NCI-H1417 treated with DMSO at 0.1 percent for 48 hours (cell line): Measurements from ENCODE around the gene UBL4A.

Source experiments
- DNase-seq: peaks from one replicate; lab custom pipeline; 2025; lab: John Stamatoyannopoulos, UW

UBL4A gene

DNA sequence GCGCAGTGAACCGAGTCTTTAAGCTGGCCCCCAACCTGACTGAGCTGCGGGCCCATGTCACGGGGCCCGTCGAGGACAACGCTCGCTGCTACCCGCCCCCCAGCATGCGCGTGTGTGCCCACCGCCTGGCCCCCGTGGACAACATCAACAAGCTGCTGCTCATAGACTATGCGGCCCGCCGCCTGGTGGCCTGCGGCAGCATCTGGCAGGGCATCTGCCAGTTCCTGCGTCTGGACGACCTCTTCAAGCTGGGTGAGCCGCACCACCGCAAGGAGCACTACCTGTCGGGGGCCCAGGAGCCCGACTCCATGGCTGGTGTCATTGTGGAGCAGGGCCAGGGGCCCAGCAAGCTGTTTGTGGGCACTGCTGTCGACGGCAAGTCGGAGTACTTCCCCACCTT is 26.1 kb downstream of the UBL4A start:
- DNase-seq, result no peak

DNA sequence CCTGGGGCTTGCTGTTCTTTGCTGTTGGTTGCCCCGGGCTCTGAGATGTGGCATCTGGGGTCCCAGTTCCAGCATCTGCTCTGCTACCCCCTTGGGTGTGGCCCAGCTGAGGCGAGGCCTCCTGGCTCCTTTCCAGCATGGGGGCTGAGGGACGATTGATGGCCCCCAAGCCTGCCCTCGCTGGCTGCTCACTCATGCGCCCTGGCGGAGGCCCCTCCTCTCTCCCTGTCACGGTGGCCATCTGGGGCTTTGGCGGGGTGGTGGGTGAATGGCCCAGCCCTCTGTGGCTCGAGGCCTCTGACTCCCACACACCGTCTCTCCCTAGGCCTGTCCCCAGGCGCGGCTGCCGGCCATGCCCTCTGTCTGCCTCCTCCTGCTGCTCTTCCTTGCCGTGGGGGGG is 26.6 kb downstream of the UBL4A start:
- no peak for DNase-seq

DNA sequence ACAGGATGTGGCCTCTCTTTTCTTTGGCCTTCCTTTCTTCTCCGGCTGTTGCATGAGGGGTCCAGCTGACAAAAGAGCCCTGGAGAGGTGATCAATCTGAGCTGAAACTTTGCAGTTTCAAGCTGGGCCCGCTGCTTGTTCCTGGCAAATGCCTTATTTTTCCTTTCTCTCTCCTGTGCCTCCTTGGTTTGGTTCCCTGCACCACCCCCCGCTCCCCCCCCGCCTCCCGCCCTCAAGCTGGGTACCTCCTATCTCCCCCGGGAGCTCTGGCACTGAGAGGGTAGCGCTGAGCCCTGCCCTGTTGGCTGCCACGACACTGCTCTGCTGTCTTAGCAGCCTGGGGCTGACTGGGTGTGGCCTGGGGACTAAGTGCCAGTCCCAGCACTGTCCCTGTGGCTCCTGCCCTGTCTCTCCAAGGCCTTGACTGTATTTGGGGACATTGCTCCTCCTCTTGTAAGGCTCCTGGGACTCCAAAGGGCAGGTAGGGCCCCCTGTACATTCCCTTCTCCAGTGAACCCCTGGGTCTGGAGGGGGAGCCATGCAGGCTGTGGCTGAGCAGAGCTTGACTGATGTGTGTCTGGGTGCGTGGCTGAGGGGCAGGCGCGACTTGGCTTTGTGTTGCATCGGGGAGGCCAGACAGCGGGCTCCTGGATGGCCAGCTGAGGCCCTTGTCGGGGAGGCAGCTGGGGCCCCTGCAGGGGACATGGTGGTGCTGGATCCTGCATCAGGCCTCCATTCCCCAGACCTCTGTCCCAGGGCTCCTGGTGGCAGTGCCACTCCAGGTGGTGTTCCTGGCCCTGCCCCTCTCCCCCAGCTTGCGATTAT is 27.2 kb downstream of the UBL4A start:
- DNase-seq, result no peak

DNA sequence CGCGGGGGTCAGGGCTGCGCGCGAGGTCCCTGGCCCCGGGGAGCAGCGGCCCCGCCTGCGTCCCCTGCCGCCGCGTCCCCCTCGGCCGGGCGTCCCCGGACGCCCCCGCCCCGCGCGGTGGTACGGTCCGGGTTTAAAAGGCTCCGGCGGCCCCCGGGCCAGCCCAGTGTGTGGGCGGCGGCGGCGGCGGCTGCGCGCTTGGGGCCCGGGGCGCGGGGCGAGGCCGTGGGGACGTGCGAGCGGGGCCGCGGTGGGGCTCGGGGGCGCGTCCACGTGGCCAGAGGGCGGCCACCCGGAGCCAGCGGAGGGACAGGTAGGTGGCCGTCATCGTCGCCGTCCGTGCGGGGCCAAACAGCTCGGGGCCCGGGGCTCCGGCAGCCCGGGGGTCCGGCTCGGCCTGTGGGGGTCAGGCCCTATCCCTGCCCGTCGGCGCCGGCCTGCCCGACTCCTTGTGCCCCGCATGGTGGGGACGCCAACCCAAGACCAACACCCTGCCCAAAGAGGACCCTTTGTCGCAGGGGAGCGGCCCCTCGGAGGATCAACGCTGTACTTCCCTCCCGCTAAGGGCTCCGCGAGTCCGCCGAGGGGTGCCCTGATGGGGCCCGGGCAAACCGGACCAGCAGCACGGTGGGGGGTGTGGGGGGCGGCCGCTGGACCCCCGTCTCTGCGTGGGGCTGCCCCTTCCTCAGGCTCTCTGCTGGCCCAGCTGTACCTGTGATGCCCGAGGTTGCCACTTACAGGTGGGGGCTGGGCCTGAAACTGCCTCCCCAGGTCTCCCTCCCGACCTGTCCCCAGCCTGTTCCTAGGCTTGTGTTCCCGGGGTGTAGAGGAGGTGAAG is 28.1 kb downstream of the UBL4A start, which contains the start of gene PLXNA3:
PLXNA3 (plus strand) TSS at position 166 of the 838 bp plus-strand sequence. CDS start 1,903 bp downstream, outside the sequence.
- DNase-seq, result no peak

DNA sequence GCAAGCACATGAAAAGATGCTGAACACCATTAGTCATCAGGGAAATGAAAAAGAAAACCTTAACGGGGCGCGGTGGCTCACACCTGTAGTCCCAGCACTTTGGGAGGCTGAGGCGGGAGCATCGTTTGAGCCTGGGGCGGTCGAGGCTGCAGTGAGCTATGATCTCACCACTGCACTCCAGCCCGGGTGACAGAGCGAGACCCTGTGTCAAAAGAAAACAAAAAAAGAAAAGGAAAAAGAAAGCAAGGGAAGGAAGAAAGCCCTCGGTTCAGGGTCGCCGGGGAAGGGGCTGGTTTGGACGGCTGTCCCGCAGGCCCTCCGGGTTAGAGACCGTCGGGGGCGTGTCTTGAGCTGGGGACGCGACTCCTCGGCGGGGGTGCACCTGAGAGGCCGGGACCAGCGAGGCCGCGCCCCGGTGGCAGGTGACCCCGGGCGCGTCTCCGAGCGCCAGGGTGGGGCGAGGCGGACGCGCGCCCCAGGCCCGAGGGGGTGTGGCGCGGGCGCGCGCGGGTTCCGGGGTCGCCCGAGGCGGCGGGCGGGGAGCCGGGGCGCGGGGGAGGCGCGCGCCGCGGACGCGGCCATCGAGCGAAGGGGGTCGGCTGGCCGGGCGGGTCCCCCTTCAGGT is 28.8 kb downstream of the UBL4A start:
- no peak for DNase-seq

DNA sequence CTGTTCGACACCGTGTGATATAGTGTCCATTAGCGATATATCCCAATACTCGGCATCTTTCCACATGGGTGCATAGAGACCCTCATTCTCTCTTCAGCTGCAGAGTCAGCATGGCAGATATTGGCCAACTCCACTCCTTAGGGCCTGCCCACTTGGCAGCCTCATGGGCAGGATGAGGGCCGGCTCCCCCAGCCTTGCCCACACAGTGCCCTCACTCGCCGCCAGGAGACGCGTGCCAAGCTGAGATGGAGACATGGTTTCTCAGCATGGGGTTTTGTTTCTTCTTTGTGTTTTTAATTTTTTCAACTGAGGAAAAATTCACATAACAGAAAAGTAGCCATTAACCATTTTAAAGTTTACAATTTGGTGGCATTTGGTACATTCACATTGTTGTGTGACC is 33.6 kb downstream of the UBL4A start:
- no peak for DNase-seq

DNA sequence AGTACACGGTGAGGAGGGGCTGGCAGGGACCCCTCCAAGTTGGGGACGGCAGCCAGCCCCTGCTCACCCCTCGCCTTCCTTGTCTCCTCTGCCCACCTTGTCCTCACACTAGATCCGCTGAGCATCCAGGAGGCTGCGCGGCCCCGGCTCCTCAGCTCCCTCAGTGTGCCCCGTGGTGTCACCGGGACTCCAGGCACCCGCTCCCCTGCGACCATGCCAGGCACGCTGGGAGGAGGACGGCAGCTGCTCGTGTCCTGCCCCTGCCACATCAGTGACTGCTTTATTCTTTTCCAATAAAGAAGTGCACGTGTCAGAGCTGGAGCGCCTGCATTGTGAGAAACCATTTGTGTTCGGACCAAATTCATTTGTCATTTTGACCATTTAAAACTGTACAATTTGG is 36.1 kb downstream of the UBL4A start:
- no peak for DNase-seq

DNA sequence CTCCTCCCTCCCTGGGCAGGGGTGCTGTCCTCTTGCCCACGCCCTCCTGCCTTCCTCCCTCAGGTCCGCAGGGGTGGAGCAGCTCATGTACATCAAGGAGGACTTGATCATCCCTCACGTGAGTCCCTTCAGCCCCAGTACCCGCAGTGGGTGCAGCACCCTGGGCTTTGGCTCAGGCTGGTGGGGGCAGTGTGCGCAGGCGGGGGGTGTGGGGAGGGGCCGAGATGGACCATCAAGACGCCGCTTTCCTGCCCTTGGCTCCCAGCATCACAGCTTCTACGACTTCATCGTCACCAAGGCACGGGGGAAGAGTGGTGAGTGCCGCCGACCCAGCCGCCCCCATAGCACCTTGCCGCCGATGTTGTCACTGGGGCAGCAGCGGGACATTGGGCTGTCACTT is 36.8 kb downstream of the UBL4A start:
- no peak for DNase-seq

DNA sequence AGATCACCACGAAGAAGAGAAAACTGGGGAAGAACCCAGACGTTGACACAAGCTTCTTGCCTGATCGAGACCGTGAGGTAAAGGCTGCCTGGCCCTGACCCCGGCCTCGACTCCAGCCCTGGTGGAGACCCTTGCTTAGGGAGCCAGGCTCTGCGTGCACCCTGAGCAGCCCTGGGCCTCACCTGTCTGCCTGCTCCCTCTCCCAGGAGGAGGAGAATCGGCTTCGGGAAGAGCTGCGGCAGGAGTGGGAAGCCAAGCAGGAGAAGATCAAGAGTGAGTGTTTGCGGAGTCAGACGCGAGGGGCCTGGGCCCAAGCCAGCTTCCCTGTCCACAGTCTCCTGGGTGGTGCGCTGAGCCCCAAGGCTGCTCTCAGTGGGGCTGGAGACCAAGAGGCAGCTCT is 37.9 kb downstream of the UBL4A start:
- no peak for DNase-seq

DNA sequence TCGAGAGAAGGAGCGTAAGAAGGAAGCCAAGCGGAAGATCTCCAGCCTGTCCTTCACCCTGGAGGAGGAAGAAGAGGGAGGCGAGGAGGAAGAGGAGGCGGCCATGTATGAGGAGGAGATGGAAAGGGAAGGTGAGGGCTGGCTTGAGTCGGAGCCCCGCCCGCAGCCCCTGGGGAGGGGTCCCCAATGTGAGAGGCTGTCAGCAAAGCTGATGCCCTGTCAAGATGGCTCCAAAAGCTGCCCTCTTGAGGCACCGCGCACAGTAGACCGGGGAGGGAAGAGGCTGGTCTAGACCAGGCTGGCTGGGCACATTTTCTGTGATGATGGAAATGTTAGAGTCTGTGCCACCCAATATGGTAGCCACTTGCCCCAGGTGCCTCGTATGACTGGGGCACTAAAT is 40.0 kb downstream of the UBL4A start:
- DNase-seq, result no peak

DNA sequence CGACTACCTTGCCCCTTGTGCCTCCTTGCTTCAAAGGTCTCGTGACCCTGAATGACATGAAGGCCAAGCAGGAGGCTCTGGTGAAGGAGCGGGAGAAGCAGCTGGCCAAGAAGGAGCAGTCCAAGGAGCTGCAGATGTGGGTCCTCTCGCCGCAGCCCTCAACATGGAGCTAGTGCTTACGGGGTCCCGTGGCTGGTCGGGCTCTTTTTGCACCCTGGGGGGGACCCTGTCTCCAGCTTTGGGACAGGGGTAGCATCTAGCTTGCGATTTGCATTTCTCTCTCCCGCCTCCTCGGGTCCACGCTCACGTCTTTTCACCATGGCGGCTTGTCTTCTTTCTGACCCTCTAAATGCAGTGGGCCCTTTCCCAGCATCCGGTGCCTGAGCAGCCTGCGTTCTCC is 40.6 kb downstream of the UBL4A start:
- no peak for DNase-seq

DNA sequence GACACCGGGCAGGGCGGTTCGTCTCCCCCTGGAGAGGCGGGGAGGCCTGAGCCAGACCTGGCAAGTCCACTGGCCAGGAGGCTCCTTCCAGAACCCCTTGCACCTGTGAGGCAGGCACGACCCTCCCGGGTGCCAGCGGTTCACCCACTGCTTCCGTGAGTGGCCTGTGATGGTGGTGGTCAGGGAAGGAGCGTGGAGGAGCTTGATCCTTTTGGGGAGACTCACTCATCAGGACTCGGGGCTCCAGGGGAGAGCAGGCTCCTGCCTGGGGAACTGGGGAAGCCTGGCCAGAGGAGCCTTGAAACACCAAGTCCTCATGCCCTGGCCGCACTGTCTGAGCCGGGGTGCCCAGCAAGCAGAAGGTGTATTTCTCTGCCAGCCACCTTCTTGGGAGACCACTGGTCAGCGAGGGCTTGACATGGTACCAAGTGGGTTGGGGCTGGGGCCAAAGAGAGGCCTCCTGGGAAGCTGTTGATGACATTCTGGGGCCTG is 41.6 kb downstream of the UBL4A start:
- DNase-seq, result no peak

DNA sequence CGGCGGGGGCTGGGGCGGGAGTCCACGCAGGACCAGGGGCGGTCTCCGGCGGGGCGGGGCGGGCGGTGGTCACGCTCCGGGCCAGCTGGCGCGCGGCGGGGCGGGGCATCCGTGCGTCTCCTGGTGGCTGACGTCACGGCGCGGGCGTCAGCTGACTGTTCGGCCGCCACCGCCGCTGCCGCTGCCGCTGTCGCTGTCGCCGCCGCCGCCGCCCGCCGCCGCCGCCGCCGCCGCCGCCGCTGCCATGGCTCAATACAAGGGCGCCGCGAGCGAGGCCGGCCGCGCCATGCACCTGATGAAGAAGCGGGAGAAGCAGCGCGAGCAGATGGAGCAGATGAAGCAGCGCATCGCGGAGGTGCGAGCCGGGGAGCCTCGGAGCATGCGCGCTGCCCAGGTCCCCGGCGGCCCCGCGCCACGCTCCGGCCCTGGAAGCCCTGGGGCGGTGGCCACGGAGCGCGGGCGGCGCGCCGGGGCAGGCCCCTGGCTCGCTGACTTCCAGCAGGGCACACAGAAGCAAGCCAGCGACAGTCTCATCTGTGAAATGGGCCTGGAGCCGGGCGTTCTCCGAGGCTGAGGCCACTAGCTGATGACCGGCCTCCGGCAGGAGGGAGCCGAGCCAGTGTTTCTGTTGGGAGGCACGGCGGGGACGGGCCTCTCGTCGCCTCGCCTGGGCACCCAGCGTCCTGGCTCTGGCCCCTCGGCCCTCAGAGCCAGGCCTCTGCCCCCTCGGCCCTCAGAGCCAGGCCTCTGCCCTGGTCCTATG is 42.2 kb downstream of the UBL4A start, which contains the start of gene FAM50A:
FAM50A (plus strand) TSS at position 150 of the 763 bp plus-strand sequence; CDS start at position 245, 95 bp downstream.
- no peak for DNase-seq

DNA sequence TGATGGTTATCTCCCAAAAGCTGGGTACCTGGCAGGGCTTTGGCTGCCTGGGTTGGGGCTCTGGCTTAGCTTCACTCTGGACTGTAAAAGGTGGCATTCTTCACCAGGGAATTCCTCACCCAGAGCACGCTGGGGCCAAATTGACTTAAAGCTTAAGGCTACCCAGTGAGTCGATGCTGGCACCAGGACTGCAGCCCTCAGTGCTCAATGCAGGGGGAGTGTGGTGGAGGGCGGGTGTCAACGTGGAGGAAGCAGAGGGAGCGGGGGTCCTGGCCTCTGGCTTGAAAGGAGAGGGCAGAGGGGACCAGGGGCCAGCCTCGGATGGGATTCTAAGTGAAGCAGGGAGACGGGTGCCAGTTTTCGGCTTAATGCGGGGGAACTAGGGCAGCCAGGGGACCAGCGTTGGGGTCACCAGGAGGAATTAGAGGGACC is 42.9 kb downstream of the UBL4A start:
- DNase-seq, result no peak

DNA sequence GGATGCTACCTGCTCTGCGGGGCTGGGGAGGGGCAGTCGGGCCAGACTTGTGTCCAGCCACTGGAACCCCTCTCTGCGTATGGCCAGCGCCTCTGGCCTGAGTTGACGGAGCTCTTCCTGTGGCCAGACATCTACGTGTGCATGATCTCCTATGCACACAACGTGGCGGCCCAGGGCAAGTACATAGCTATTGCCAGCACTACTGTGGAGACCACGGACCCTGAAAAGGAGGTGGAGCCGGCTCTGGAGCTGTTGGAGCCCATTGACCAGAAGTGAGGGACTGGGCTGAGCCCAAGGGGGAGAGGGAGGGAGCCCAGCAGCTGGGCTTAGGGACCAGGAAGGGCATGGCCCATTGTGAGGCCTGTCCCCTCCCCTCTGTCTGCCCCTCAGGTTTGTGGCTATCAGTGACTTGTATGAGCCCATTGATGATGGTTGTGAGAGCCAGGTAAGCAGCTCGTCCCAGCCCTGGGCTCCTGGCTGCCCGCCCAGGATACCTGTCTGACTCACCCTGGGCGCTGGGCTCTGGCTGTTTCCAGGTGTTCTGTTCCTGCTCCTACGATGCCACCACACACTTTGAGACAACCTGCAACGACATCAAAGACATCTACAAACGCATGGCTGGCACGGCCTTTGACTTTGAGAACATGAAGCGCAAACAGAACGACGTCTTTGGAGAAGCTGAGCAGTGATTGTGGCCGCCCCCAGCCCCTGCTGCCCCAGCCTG is 44.3 kb downstream of the UBL4A start:
- DNase-seq, result no peak

DNA sequence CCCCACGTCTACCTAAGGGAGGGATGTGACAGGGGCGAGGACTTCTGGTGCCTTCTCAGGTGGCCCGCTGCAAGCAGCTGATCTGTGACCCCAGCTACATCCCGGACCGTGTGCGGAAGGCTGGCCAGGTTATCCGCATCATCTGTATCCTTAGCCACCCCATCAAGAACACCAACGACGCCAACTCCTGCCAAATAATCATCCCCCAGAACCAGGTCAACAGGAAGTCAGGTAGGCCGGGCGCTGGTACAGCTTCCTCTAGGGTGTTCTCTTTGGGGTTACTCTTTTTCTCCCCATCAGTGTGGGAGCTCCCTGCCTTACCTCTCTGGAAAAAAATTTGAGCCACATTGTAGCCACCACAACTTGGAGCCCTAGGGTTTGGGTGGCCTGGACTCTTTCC is 44.9 kb downstream of the UBL4A start:
- no peak for DNase-seq

DNA sequence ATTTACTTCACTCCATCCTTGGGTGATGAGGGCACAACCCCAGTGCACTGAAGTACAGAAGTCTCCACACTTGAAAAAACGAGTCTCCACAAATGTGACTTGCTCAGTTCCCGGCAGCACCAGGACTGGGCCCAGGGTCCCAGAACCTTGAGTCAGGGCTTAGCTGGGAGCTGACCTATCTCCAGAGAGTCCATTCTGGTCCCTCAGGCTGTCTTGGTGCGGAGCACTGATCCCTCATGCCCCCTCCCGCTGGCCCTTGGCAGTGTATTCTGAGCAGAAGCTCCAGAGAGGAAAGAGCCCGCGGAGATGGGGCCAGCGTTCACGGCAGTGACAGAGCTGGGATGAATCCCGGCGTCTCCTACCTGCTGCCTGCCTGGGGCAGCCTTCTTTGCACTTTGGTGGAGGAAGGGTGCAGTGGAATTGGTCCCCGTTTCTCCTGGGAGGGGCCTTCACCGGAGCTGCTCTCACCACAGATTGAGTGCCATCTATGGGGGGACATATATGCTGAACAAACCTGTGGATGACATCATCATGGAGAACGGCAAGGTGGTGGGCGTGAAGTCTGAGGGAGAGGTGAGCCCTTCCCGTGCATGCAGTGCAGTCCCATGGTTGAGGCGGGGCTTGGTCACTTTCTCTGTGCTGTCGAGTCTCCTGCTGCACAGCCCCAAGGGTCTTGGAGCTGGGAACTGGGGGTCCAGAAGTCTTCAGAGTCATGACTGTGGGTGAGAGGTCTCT is 45.6 kb downstream of the UBL4A start:
- no peak for DNase-seq

DNA sequence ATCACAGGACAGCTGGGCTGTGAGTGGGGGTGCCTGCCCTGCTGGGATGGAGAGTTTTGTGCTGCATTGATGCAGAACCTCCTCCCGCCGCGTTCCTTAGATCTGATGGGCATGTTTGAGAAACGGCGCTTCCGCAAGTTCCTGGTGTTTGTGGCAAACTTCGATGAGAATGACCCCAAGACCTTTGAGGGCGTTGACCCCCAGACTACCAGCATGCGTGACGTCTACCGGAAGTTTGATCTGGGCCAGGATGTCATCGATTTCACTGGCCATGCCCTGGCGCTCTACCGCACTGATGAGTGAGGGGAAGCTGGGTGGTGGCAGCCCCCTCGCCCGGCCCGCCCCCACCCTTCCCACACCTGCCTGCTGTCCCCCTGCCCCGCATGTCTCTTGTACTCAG is 46.6 kb downstream of the UBL4A start:
- no peak for DNase-seq

DNA sequence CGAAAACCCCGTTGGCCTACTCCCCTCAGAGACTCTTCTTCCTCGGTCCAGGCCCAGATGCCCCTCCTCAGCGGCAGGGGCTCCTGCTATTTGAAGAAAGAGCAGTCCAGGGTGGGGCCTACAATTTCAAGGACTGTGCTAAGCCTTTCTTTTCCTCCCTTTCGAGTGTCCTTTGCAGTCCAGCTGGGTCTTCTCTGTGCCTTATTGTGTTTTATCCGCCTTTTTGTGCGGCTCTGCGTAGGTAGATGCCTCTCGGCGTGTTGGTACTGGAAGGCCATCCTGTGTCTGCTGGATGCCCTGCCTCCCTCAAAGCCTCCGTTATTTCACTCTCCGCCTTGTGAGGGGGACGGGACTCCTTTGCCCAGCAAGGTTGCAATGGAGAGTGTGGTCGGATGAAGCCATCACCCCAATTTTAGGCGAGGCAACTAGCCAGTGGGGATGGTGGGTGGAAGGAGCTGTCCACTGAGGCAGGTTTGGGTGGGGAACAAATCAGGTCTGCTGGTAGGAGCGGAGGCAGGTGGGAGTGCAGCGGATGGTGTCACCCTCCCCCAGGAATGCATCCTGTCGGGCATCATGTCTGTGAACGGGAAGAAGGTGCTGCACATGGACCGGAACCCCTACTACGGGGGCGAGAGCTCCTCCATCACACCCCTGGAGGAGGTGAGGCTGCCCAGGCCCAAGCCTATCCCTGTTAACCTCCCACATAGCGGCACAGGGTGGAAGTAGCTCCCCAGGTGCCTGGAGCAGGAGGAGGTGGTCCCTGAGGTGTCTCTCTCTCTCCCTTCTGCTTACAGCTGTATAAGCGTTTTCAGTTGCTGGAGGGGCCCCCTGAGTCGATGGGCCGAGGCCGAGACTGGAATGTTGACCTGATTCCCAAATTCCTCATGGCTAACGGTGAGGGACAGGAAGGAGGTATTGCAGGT is 48.2 kb downstream of the UBL4A start:
- no peak for DNase-seq
